Measurements from ENCODE around the gene GAA. TPM values are rescaled to one million over a fixed set of nuclear protein-coding genes. Genes with fewer than 3 reads are reported as not detected.

GAA gene
- total and polyA plus RNA-seq, 4 donors = 21.3 to 58.7 (median 37.0) TPM

DNA sequence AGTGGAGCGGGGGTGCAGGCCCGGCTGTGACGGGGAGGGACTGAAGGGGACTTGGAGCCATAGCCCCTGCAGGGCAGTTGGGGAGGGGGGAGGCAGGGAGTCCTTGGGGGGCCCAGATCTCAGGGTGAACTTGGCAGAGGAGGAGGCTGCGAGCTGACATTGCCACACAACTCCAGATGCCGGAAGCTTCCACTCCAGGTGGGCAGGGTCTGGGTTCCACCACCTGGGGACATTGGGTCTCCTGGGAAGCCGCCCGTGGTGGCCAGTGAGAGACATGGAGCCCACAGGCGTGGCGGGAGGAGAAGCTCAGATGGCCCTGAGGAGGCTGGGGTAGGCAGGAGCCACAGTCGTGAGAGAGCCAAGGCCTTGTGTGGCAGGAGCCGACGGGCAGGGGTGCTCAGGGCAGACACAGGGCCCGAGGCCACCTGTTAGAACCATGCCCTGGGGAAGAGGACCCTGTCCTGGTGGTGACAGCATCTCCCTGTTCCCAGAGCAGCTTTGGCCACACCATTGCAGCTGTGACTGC is 18.2 kb upstream of the GAA start (continued):
- TF ChIP-seq, protein P1, sequence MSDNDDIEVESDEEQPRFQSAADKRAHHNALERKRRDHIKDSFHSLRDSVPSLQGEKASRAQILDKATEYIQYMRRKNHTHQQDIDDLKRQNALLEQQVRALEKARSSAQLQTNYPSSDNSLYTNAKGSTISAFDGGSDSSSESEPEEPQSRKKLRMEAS (IDR thresholded peaks at IDR 0.05) = no peak
- TF ChIP-seq HNF4A (conservative IDR thresholded peaks at IDR 0.05) (no peak), SP1 (IDR thresholded peaks at IDR 0.05) (no peak), HNF4G (IDR thresholded peaks at IDR 0.05) (no peak), FOXA2 (IDR thresholded peaks at IDR 0.05) (no peak), GABPA (IDR thresholded peaks at IDR 0.05 in 1 of 2, conservative IDR thresholded peaks at IDR 0.05 in 1 of 2) (no peak), FOXA1 (IDR thresholded peaks at IDR 0.05) (no peak)
- TF ChIP-seq, protein P2, sequence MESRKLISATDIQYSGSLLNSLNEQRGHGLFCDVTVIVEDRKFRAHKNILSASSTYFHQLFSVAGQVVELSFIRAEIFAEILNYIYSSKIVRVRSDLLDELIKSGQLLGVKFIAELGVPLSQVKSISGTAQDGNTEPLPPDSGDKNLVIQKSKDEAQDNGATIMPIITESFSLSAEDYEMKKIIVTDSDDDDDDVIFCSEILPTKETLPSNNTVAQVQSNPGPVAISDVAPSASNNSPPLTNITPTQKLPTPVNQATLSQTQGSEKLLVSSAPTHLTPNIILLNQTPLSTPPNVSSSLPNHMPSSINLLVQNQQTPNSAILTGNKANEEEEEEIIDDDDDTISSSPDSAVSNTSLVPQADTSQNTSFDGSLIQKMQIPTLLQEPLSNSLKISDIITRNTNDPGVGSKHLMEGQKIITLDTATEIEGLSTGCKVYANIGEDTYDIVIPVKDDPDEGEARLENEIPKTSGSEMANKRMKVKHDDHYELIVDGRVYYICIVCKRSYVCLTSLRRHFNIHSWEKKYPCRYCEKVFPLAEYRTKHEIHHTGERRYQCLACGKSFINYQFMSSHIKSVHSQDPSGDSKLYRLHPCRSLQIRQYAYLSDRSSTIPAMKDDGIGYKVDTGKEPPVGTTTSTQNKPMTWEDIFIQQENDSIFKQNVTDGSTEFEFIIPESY (IDR thresholded peaks at IDR 0.05) = no peak

DNA sequence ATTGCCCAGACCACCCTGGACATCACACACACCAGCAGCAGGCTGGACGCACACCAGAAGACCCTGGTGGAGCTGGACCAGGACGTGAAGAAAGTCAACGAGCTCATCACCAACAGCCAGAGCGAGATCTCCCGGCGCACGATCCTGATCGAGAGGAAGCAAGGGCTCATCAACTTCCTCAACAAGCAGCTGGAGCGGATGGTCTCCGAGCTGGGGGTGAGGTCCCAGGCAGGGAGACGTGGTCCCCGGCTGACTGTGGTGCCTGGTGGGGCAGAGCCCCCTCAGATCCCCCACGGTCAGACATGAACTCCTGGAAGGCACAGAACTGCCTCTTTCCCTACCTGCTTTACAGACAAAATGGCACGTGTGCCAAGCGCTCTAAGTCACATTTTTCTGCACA is 16.6 kb upstream of the GAA start:
- no peak overlapping the region for H3K4me3 ChIP-seq (ENCODE audit: low read depth in 1 of 3, low read length in 3 of 3)
- no peaks in the 10 kb centered on the region for H3K27me3 ChIP-seq (ENCODE audit: control insufficient read depth in 4 of 4, insufficient read depth in 4 of 4, low read length in 3 of 4)
- TF ChIP-seq, protein P3, sequence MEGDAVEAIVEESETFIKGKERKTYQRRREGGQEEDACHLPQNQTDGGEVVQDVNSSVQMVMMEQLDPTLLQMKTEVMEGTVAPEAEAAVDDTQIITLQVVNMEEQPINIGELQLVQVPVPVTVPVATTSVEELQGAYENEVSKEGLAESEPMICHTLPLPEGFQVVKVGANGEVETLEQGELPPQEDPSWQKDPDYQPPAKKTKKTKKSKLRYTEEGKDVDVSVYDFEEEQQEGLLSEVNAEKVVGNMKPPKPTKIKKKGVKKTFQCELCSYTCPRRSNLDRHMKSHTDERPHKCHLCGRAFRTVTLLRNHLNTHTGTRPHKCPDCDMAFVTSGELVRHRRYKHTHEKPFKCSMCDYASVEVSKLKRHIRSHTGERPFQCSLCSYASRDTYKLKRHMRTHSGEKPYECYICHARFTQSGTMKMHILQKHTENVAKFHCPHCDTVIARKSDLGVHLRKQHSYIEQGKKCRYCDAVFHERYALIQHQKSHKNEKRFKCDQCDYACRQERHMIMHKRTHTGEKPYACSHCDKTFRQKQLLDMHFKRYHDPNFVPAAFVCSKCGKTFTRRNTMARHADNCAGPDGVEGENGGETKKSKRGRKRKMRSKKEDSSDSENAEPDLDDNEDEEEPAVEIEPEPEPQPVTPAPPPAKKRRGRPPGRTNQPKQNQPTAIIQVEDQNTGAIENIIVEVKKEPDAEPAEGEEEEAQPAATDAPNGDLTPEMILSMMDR (IDR thresholded peaks at IDR 0.05; ENCODE audit: low read depth, low read length, missing input control) = no peak
- no peak for TF ChIP-seq REST (IDR thresholded peaks at IDR 0.05)
- no peak for TF ChIP-seq YY1 (IDR thresholded peaks at IDR 0.05)
- no peak for DNase-seq (ENCODE audit: low spot score)
- 92% methylated on average over 15 of the region's 15 CpGs for WGBS
- H3K9ac ChIP-seq (ENCODE audit: low read depth in 1 of 2, low read length in 2 of 2) = no peak overlapping the region
- no peaks in the 10 kb centered on the region for H3K9me3 ChIP-seq (ENCODE audit: control insufficient read depth in 4 of 4, low read length in 3 of 4)
- H3K27ac ChIP-seq (ENCODE audit: low read depth in 1 of 2, low read length in 2 of 2) = no peak overlapping the region
- H3K4me1 ChIP-seq (ENCODE audit: control insufficient read depth in 4 of 4, insufficient read depth in 4 of 4, low read length in 3 of 4) = peaks cover 0 to 3% (median 0%) of the 10 kb centered on the region in 4 donors
- no peaks in the 10 kb centered on the region for H3K36me3 ChIP-seq (ENCODE audit: control insufficient read depth in 4 of 4, insufficient read depth in 3 of 4, low read depth in 1 of 4, low read length in 3 of 4)

GRCh38 chr17:80086081-80086480 is 15.3 kb upstream of the GAA start:
- Histone ChIP-seq H3K4me1 (ENCODE audit: control insufficient read depth in 4 of 4, insufficient read depth in 4 of 4, low read length in 3 of 4) (peaks cover 0 to 3% (median 0%) of the 10 kb centered on the region in 4 donors), H3K27ac (ENCODE audit: low read depth in 1 of 2, low read length in 2 of 2) (no peak overlapping the region), H3K9me3 (ENCODE audit: control insufficient read depth in 4 of 4, low read length in 3 of 4) (no peaks in the 10 kb centered on the region), H3K36me3 (ENCODE audit: control insufficient read depth in 4 of 4, insufficient read depth in 3 of 4, low read depth in 1 of 4, low read length in 3 of 4) (no peaks in the 10 kb centered on the region), H3K4me3 (ENCODE audit: low read depth in 1 of 3, low read length in 3 of 3) (no peak overlapping the region), H3K9ac (ENCODE audit: low read depth in 1 of 2, low read length in 2 of 2) (no peak overlapping the region), H3K27me3 (ENCODE audit: control insufficient read depth in 4 of 4, insufficient read depth in 4 of 4, low read length in 3 of 4) (no peaks in the 10 kb centered on the region)
- WGBS = 83% methylated on average over 17 of the region's 17 CpGs
- TF ChIP-seq, protein P1 (IDR thresholded peaks at IDR 0.05) = no peak
- no peak for TF ChIP-seq FOXA2 (IDR thresholded peaks at IDR 0.05)
- TF ChIP-seq HNF4A (conservative IDR thresholded peaks at IDR 0.05) = no peak
- TF ChIP-seq TAF1 (conservative IDR thresholded peaks at IDR 0.05) = no peak
- no peak for TF ChIP-seq REST (IDR thresholded peaks at IDR 0.05)
- TF ChIP-seq, protein P3 (IDR thresholded peaks at IDR 0.05; ENCODE audit: low read depth, low read length, missing input control) = no peak
- DNase-seq (ENCODE audit: low spot score) = no peak
